Glutamatergic neuron (in vitro differentiated cells): ENCODE measurements around the gene SCD5. TPM values are rescaled to one million over a fixed set of nuclear protein-coding genes. Genes with fewer than 3 reads are reported as not detected.

ENCODE experiments used
- DNase-seq: peaks from one replicate; pipeline ENCODE4 v3.0.0; 2022
- H3K27ac Mint-ChIP-seq: one replicate; pipeline ENCODE4 v1.8.0; 2020; ENCODE audit warnings: mild to moderate bottlenecking, mixed read lengths, inconsistent platforms; ENCODE audit not compliant: unreplicated experiment
- H3K27me3 Mint-ChIP-seq: one replicate; pipeline ENCODE4 v1.8.0; 2020; ENCODE audit warnings: mild to moderate bottlenecking, moderate library complexity, mixed read lengths, inconsistent platforms; ENCODE audit not compliant: unreplicated experiment
- H3K36me3 Mint-ChIP-seq: one replicate; pipeline ENCODE4 v1.8.0; 2020; ENCODE audit warnings: mild to moderate bottlenecking, mixed read lengths, inconsistent platforms; ENCODE audit not compliant: unreplicated experiment
- H3K4me1 Mint-ChIP-seq: one replicate; pipeline ENCODE4 v1.8.0; 2020; ENCODE audit warnings: mild to moderate bottlenecking, low read depth, mixed read lengths, inconsistent platforms; ENCODE audit not compliant: unreplicated experiment
- H3K4me3 Mint-ChIP-seq: one replicate; pipeline ENCODE4 v1.8.0; 2020; ENCODE audit warnings: mild to moderate bottlenecking, mixed read lengths, inconsistent platforms; ENCODE audit not compliant: unreplicated experiment
- H3K9me3 Mint-ChIP-seq: one replicate; pipeline ENCODE4 v1.8.0; 2020; ENCODE audit warnings: mild to moderate bottlenecking, moderate library complexity, mixed read lengths, inconsistent platforms; ENCODE audit not compliant: unreplicated experiment
- CTCF ChIP-seq: fragments of 200-600 bp; sonication (generic); IDR thresholded peaks from one replicate; pipeline ENCODE4 v1.5.0; 2021; ENCODE audit not compliant: partially characterized antibody, unreplicated experiment
- total RNA-seq: library from RNA; stranded (reverse); fragmentation: NEBNext Ultra II Directional; extraction: Animal tissue kit (Norgen Biotek cat#: 25700); gene quantifications from one replicate; pipeline ENCODE4 v1.2.1, GENCODE V29; 2021; ENCODE audit not compliant: unreplicated experiment

The SCD5 gene
- total RNA-seq, 1 donor from 2014 or later: 31.9 TPM

GRCh38 chr4:82604522-82604921, 194.1 kb downstream of the SCD5 start:
- Mint-ChIP-seq H3K27ac (no peak overlapping the region), H3K4me1 (no peaks in the 10 kb centered on the region), H3K4me3 (no peak overlapping the region), H3K27me3 (peaks cover 2% of the 10 kb centered on the region), H3K9me3 (peaks cover 1% of the 10 kb centered on the region), H3K36me3 (no peaks in the 10 kb centered on the region)
- DNase-seq: no peak
- TF ChIP-seq CTCF: no peak

- no peaks in the 10 kb centered on the region for H3K4me1 Mint-ChIP-seq
Observed at GRCh38 chr4:82601242-82602015, 197.2 kb downstream of the SCD5 start.

GRCh38 chr4:82599336-82599735, 199.3 kb downstream of the SCD5 start:
- Mint-ChIP-seq H3K36me3 (no peaks in the 10 kb centered on the region), H3K9me3 (peaks cover 1% of the 10 kb centered on the region), H3K4me1 (no peaks in the 10 kb centered on the region), H3K4me3 (no peak overlapping the region), H3K27me3 (peaks cover 2% of the 10 kb centered on the region), H3K27ac (no peak overlapping the region)
- no peak for TF ChIP-seq CTCF
- no peak for DNase-seq

More at GRCh38 chr4:82601242-82602015, 197.2 kb downstream of the SCD5 start:
- DNase-seq: no peak
- no peak for TF ChIP-seq CTCF
- Mint-ChIP-seq H3K27ac (no peak overlapping the region), H3K36me3 (no peaks in the 10 kb centered on the region), H3K9me3 (peaks cover 1% of the 10 kb centered on the region), H3K4me3 (no peak overlapping the region), H3K27me3 (peaks cover 2% of the 10 kb centered on the region)

- no peaks in the 10 kb centered on the region for H3K27me3 Mint-ChIP-seq
- H3K4me1 Mint-ChIP-seq: no peaks in the 10 kb centered on the region
- H3K27ac Mint-ChIP-seq: no peak overlapping the region
- no peak for DNase-seq
- TF ChIP-seq CTCF: no peak
- no peak overlapping the region for H3K4me3 Mint-ChIP-seq
- no peaks in the 10 kb centered on the region for H3K9me3 Mint-ChIP-seq
- H3K36me3 Mint-ChIP-seq: no peaks in the 10 kb centered on the region
Observed at GRCh38 chr4:82594456-82594855, 204.1 kb downstream of the SCD5 start.

GRCh38 chr4:82593411-82593810, 205.2 kb downstream of the SCD5 start:
- Mint-ChIP-seq H3K4me1 (no peaks in the 10 kb centered on the region), H3K36me3 (no peaks in the 10 kb centered on the region), H3K27me3 (peaks cover 2% of the 10 kb centered on the region), H3K27ac (no peak overlapping the region), H3K4me3 (no peak overlapping the region), H3K9me3 (no peaks in the 10 kb centered on the region)
- no peak for DNase-seq
- TF ChIP-seq CTCF: no peak
